MCF 10A (cell line): Measurements from ENCODE around the gene CHST9. TPM values are rescaled to one million over a fixed set of nuclear protein-coding genes. Genes with fewer than 3 reads are reported as not detected.
"Not testable (repeated sequence)": the region's sequence is repeated elsewhere in the genome, so short reads cannot be mapped to it uniquely, and the experiment has no call there.

Source experiments
- BruUV-seq: library from RNA; stranded (reverse); fragments of 400-500 nt; replicated peaks from 2 replicates; lab custom pipeline; 2021; lab: Mats Ljungman, UMichigan
- CTCF ChIA-PET: fragments of 300-600 bp; sonication (Branson Sonifier 250); formaldehyde crosslinking; extraction: SDS; loops from one replicate; lab custom pipeline; 2021; ENCODE audit warnings: antibody characterized with exemption, inconsistent platforms; lab: Yijun Ruan, JAX
- POLR2A ChIA-PET: fragments of 300-600, 350-650 bp; sonication (Branson Sonifier 250); formaldehyde crosslinking; extraction: SDS; loops from one replicate; lab custom pipeline; 2020; ENCODE audit warnings: antibody characterized with exemption, inconsistent platforms; lab: Yijun Ruan, JAX
- DNase-seq: peaks from one replicate; pipeline ENCODE4 v3.0.0-alpha.2; 2018; ENCODE audit not compliant: unreplicated experiment
- H3K27ac Mint-ChIP-seq: one replicate; pipeline ENCODE4 v1.8.0; 2022; ENCODE audit warnings: mild to moderate bottlenecking, low read depth, mixed read lengths; ENCODE audit not compliant: unreplicated experiment
- H3K27me3 Mint-ChIP-seq: one replicate; pipeline ENCODE4 v1.8.0; 2022; ENCODE audit warnings: mixed read lengths; ENCODE audit not compliant: insufficient read depth, unreplicated experiment
- H3K36me3 Mint-ChIP-seq: one replicate; pipeline ENCODE4 v1.8.0; 2022; ENCODE audit warnings: mild to moderate bottlenecking, moderate library complexity, mixed read lengths; ENCODE audit not compliant: insufficient read depth, unreplicated experiment
- H3K4me1 Mint-ChIP-seq: one replicate; pipeline ENCODE4 v1.8.0; 2022; ENCODE audit warnings: mixed read lengths; ENCODE audit not compliant: insufficient read depth, unreplicated experiment
- H3K4me3 Mint-ChIP-seq: one replicate; pipeline ENCODE4 v1.8.0; 2022; ENCODE audit warnings: mild to moderate bottlenecking, moderate library complexity, mixed read lengths; ENCODE audit not compliant: unreplicated experiment
- H3K9me3 Mint-ChIP-seq: one replicate; pipeline ENCODE4 v1.8.0; 2022; ENCODE audit warnings: mixed read lengths; ENCODE audit not compliant: unreplicated experiment
- CTCF ChIP-seq: fragments of 200-600 bp; IDR thresholded peaks from one replicate; pipeline ENCODE4 v1.8.0; 2022; ENCODE audit warnings: antibody characterized with exemption, mild to moderate bottlenecking; ENCODE audit not compliant: unreplicated experiment
- intact Hi-C: fragments of 100-400 bp; cut with micrococcal nuclease; formaldehyde crosslinking; loops from 2 replicates; pipeline ENCODE4 v1.14.1; 2022
- total RNA-seq: library from RNA; stranded (reverse); gene quantifications from 2 replicates; pipeline ENCODE4 v1.2.3, GENCODE V29; 2022

The CHST9 gene
- total RNA-seq, 1 experiment from 2014 or later, result not detected

DNA sequence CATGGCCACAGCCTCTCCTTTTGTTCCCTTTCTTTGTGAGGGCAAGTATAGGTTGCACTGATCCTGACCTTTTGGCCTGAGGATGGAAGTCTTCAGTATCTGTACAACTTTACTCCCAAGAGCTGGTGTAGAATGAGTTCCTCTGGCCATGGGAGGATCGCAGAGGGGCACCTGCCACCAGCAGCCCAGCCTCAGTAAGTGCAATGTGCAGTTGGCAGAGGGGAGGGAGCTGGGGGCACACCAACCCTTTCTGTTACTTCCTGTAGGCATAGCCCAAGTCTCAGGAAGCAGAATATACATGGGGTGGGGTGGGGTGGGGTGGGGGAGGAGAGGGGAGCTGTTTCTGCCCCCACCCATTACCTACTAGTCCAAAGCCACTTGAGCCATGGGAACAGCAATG is 254.5 kb downstream of the CHST9 start:
- BruUV-seq, result no TSS peak
- Mint-ChIP-seq H3K27ac (no peak overlapping the region), H3K27me3 (no peaks in the 10 kb centered on the region), H3K4me1 (no peaks in the 10 kb centered on the region), H3K4me3 (no peak overlapping the region), H3K9me3 (no peaks in the 10 kb centered on the region), H3K36me3 (no peaks in the 10 kb centered on the region)
- TF ChIP-seq CTCF, result no peak
- CTCF ChIA-PET, result interaction anchor here (0.6 kb wide), 1 partner anchor 544 kb away, joined by 3 read pairs; no protein-coding TSS in a partner anchor
- POLR2A ChIA-PET, result interaction anchor here (0.6 kb wide), 1 partner anchor 12 kb away, joined by 3 read pairs; no protein-coding TSS in a partner anchor
- DNase-seq, result no peak
- intact Hi-C loops, result no loop called here

- no peak overlapping the region for H3K27ac Mint-ChIP-seq
- no peaks in the 10 kb centered on the region for H3K36me3 Mint-ChIP-seq
- CTCF ChIA-PET, result no interaction called here
- no peaks in the 10 kb centered on the region for H3K27me3 Mint-ChIP-seq
- BruUV-seq, result no TSS peak
- H3K4me3 Mint-ChIP-seq, result no peak overlapping the region
- no peaks in the 10 kb centered on the region for H3K9me3 Mint-ChIP-seq
- intact Hi-C loops, result no loop called here
- no peaks in the 10 kb centered on the region for H3K4me1 Mint-ChIP-seq
- DNase-seq, result no peak
- TF ChIP-seq CTCF, result no peak
- POLR2A ChIA-PET, result no interaction called here
Measured at GRCh38 chr18:26928670-26929313, 256.3 kb downstream of the CHST9 start.

DNA sequence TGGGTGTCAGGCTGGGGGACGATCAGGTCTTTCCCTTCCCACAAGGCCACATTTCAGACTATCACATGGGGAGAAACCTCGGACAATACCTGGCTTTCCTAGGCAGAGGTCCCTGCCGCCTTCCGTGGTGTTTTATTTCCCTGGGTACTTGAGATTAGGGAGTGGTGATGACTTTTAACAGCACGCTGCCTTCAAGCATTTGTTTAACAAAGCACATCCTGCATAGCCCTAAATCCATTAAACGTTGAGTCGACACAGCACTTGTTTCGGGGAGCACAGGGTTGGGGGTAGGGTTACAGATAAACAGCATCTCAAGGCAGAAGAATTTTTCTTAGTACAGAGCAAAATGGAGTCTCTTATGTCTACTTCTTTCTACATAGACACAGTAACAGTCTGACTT is 257.3 kb downstream of the CHST9 start:
- H3K27me3 Mint-ChIP-seq, H3K27ac Mint-ChIP-seq, CTCF ChIA-PET, H3K36me3 Mint-ChIP-seq, POLR2A ChIA-PET, intact Hi-C loops, H3K4me3 Mint-ChIP-seq, BruUV-seq, DNase-seq, H3K4me1 Mint-ChIP-seq, H3K9me3 Mint-ChIP-seq: not testable (repeated sequence)

- intact Hi-C loops, result no loop called here
- no peak for TF ChIP-seq CTCF
Measured at GRCh38 chr18:26926066-26926675, 258.9 kb downstream of the CHST9 start.

More at GRCh38 chr18:26926066-26926675, 258.9 kb downstream of the CHST9 start:
- H3K9me3 Mint-ChIP-seq, result peaks cover 7% of the 10 kb centered on the region
- no peak overlapping the region for H3K27ac Mint-ChIP-seq
- CTCF ChIA-PET, result no interaction called here
- H3K36me3 Mint-ChIP-seq, result no peaks in the 10 kb centered on the region
- no peak for DNase-seq
- POLR2A ChIA-PET, result interaction anchor here (1.0 kb wide), 1 partner anchor 299 kb away, joined by 3 read pairs; no protein-coding TSS in a partner anchor
- no peak overlapping the region for H3K4me3 Mint-ChIP-seq
- H3K4me1 Mint-ChIP-seq, result no peaks in the 10 kb centered on the region
- BruUV-seq, result no TSS peak
- H3K27me3 Mint-ChIP-seq, result no peaks in the 10 kb centered on the region
